OCI-LY1 (cell line): ENCODE data around the gene MMP14.

Experiments used
- CTCF ChIP-seq: fragments of 200-600 bp; sonication (generic), shearing (Covaris generic); IDR thresholded peaks from 2 replicates; pipeline ENCODE4 v1.5.1; 2017; ENCODE audit warnings: mild to moderate bottlenecking, antibody characterized with exemption, low read length, moderate library complexity, mixed read lengths
- EZH2 ChIP-seq: fragments of 200-600 bp; sonication (generic), shearing (Covaris generic); IDR thresholded peaks from 2 replicates; pipeline ENCODE4 v1.8.0; 2017; ENCODE audit warnings: borderline replicate concordance, mixed run types, mild to moderate bottlenecking, antibody characterized with exemption, low read length, moderate library complexity, mixed read lengths

GRCh38 chr14:22870811-22871223 lies 34.4 kb downstream of the MMP14 start:
- TF ChIP-seq EZH2 (no peak), CTCF (no peak)
